DND-41 (cell line): ENCODE data around the gene CYP2S1.

Experiments used
- ATAC-seq: fragments of 200-7000 bp; cut with Tn5 transposase; 3 replicates; pipeline ENCODE4 v1.9.1; 2021; ENCODE audit warnings: low read depth; ENCODE audit not compliant: insufficient read depth
- DNase-seq: peaks from one replicate; pipeline ENCODE4 v3.0.0-alpha.2; 2020
- H2AFZ ChIP-seq: 2 replicates; pipeline ENCODE4 v1.6.0; 2012; ENCODE audit warnings: low read depth, low read length
- H3K27ac ChIP-seq: 2 replicates; pipeline ENCODE4 v1.5.1; 2012; ENCODE audit warnings: low read length, inconsistent platforms
- H3K27me3 ChIP-seq: fragments of 200-600 bp; sonication (generic); 2 replicates; pipeline ENCODE4 v1.6.0; 2012; ENCODE audit warnings: low read length, mild to moderate bottlenecking, inconsistent platforms; ENCODE audit not compliant: insufficient read depth, poor library complexity
- H3K36me3 ChIP-seq: 2 replicates; pipeline ENCODE4 v1.5.1; 2012; ENCODE audit warnings: low read length, inconsistent platforms; ENCODE audit not compliant: insufficient read depth
- H3K4me1 ChIP-seq: 2 replicates; pipeline ENCODE4 v1.5.1; 2012; ENCODE audit warnings: mild to moderate bottlenecking, low read length; ENCODE audit not compliant: insufficient read depth
- H3K4me2 ChIP-seq: 2 replicates; pipeline ENCODE4 v1.6.0; 2012; ENCODE audit warnings: mild to moderate bottlenecking, moderate library complexity, low read length, inconsistent platforms; ENCODE audit not compliant: insufficient read depth
- H3K4me3 ChIP-seq, 2 experiments: fragments of 200-600 bp in 1 of 2; shearing (Covaris generic) in 1 of 2; 2 replicates each; pipeline ENCODE4 v1.5.1; 2012 to 2016; ENCODE audit warnings: inconsistent platforms in 2 of 2, low read length in 2 of 2, mild to moderate bottlenecking in 2 of 2, low read depth in 1 of 2, moderate library complexity in 1 of 2
- H3K79me2 ChIP-seq: 2 replicates; pipeline ENCODE4 v1.6.0; 2012; ENCODE audit warnings: low read length, inconsistent platforms; ENCODE audit not compliant: insufficient read depth
- H3K9ac ChIP-seq: 2 replicates; pipeline ENCODE4 v1.6.0; 2012; ENCODE audit warnings: low read depth, mild to moderate bottlenecking, inconsistent platforms, low read length, moderate library complexity
- H3K9me3 ChIP-seq: 2 replicates; pipeline ENCODE4 v1.5.1; 2012; ENCODE audit warnings: low read length, moderate library complexity, mild to moderate bottlenecking, inconsistent platforms; ENCODE audit not compliant: insufficient read depth, severe bottlenecking
- H4K20me1 ChIP-seq: 2 replicates; pipeline ENCODE4 v1.6.0; 2012; ENCODE audit warnings: low read length; ENCODE audit not compliant: insufficient read depth
- EZH2 ChIP-seq: IDR thresholded peaks from 3 replicates; pipeline ENCODE4 v1.6.1; 2012; ENCODE audit warnings: borderline replicate concordance, low read depth, mild to moderate bottlenecking, moderate library complexity, low read length, inconsistent platforms; ENCODE audit not compliant: severe bottlenecking
- TF ChIP-seq, protein P1 (sequence below): IDR thresholded peaks from 2 replicates; pipeline ENCODE4 v1.5.1; 2012; ENCODE audit warnings: borderline replicate concordance, low read length, moderate library complexity, mild to moderate bottlenecking; ENCODE audit not compliant: poor library complexity, severe bottlenecking; ENCODE audit errors: extremely low read depth

The CYP2S1 gene

GRCh38 chr19:41249707-41250423 is 56.8 kb downstream of the CYP2S1 start:
- ATAC-seq (no peak), DNase-seq (no peak)
- Histone ChIP-seq H3K9ac (no peak overlapping the region), H3K27ac (no peak overlapping the region), H3K4me2 (no peak overlapping the region), H3K9me3 (no peaks in the 10 kb centered on the region), H3K79me2 (no peaks in the 10 kb centered on the region), H3K36me3 (no peaks in the 10 kb centered on the region), H2AFZ (peak overlapping the region; percentile 33; the same call in 1 of the 2 replicates), H4K20me1 (no peaks in the 10 kb centered on the region), H3K4me1 (no peaks in the 10 kb centered on the region), H3K4me3 (no peak overlapping the region), H3K27me3 (no peaks in the 10 kb centered on the region)
- no peak for TF ChIP-seq EZH2
- TF ChIP-seq, protein P1, sequence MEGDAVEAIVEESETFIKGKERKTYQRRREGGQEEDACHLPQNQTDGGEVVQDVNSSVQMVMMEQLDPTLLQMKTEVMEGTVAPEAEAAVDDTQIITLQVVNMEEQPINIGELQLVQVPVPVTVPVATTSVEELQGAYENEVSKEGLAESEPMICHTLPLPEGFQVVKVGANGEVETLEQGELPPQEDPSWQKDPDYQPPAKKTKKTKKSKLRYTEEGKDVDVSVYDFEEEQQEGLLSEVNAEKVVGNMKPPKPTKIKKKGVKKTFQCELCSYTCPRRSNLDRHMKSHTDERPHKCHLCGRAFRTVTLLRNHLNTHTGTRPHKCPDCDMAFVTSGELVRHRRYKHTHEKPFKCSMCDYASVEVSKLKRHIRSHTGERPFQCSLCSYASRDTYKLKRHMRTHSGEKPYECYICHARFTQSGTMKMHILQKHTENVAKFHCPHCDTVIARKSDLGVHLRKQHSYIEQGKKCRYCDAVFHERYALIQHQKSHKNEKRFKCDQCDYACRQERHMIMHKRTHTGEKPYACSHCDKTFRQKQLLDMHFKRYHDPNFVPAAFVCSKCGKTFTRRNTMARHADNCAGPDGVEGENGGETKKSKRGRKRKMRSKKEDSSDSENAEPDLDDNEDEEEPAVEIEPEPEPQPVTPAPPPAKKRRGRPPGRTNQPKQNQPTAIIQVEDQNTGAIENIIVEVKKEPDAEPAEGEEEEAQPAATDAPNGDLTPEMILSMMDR = no peak

- H2AFZ ChIP-seq = no peak overlapping the region
- no peaks in the 10 kb centered on the region for H3K79me2 ChIP-seq
- H3K9me3 ChIP-seq = no peaks in the 10 kb centered on the region
- no peaks in the 10 kb centered on the region for H3K36me3 ChIP-seq
- no peak for ATAC-seq
- TF ChIP-seq, protein P1 = no peak
- no peak for TF ChIP-seq EZH2
- no peak overlapping the region for H3K27ac ChIP-seq
- H3K4me1 ChIP-seq = no peaks in the 10 kb centered on the region
- H3K4me2 ChIP-seq = no peak overlapping the region
- no peak overlapping the region for H3K4me3 ChIP-seq
- no peak overlapping the region for H3K9ac ChIP-seq
- no peak for DNase-seq
- H4K20me1 ChIP-seq = no peaks in the 10 kb centered on the region
- no peaks in the 10 kb centered on the region for H3K27me3 ChIP-seq
Observed at GRCh38 chr19:41253660-41254059, 60.6 kb downstream of the CYP2S1 start.

DNA sequence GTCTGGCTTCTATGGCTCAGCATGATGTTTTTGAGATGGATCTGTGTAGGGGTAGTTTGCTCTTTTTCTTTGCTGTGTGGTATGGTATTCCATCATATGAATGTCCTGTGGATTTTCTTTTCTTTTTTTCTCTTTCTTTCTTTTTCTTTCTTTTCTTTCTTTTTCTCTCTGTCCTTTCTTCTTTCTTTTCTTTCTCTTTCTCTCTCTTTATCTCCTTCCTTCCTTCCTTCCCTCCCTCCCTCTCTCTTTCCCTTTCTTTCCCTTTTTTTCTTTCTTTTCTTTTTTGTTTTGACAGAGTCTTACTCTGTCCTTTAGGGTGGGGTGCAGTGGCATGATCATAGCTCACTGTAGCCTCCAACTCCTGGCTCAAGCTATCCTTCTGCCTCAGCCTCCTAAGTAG is 62.2 kb downstream of the CYP2S1 start:
- no peak for ATAC-seq
- Histone ChIP-seq H2AFZ (no peak overlapping the region), H3K9me3 (no peaks in the 10 kb centered on the region), H3K27ac (no peak overlapping the region), H3K9ac (no peak overlapping the region), H3K79me2 (no peaks in the 10 kb centered on the region), H3K4me3 (no peak overlapping the region), H3K4me1 (no peaks in the 10 kb centered on the region), H4K20me1 (no peaks in the 10 kb centered on the region), H3K27me3 (no peaks in the 10 kb centered on the region), H3K36me3 (no peaks in the 10 kb centered on the region), H3K4me2 (no peak overlapping the region)
- no peak for DNase-seq
- TF ChIP-seq, protein P1 = no peak
- TF ChIP-seq EZH2 = no peak
